Right lobe of liver (tissue), 6 donors: ENCODE measurements around the gene TMED4. TPM values are rescaled to one million over a fixed set of nuclear protein-coding genes. Genes with fewer than 3 reads are reported as not detected.

Experiments used
- ATAC-seq, 4 donors: fragments of 200-7000 bp; cut with Tn5 transposase; one replicate each; pipeline ENCODE4 v1.9.1; 2020; ENCODE audit warnings: mild to moderate bottlenecking in 4 of 4, moderate library complexity in 4 of 4
- DNase-seq, 3 donors: peaks; one replicate each; pipeline ENCODE4 v3.0.0-alpha.2; 2020
- H3K27ac ChIP-seq, 3 donors: fragments of 200-600 bp; one replicate each; pipeline ENCODE4 v1.8.0; 2022
- H3K27me3 ChIP-seq, 2 donors: fragments of 200-600 bp; one replicate each; pipeline ENCODE4 v1.8.0; 2022
- H3K36me3 ChIP-seq, 4 donors: fragments of 200-600 bp; sonication (generic) in 1 of 4; one replicate each; pipeline versions ENCODE4 v1.5.1 to v1.8.0; 2017 to 2022; ENCODE audit warnings: control low read depth in 1 of 4
- H3K4me1 ChIP-seq, 4 donors: fragments of 200-600 bp; sonication (generic) in 1 of 4; one replicate each; pipeline versions ENCODE4 v1.5.1 to v1.8.0; 2017 to 2022; ENCODE audit warnings: control low read depth in 1 of 4
- H3K4me3 ChIP-seq, 3 donors: fragments of 200-600 bp; one replicate each; pipeline ENCODE4 v1.8.0; 2022
- H3K9me3 ChIP-seq, 4 donors: fragments of 200-600 bp; sonication (generic) in 1 of 4; one replicate each; pipeline versions ENCODE4 v1.5.1 to v1.8.0; 2017 to 2022; ENCODE audit warnings: control low read depth in 1 of 4
- CTCF ChIP-seq, 4 donors: fragments of 200-600 bp in 3 of 4; fragments of 450-650 bp in 1 of 4; IDR thresholded peaks; one replicate each; pipeline versions ENCODE4 v1.5.1 to v1.8.0; 2016 to 2022; ENCODE audit warnings: antibody characterized with exemption in 4 of 4, mild to moderate bottlenecking in 2 of 4
- POLR2A ChIP-seq: fragments of 450-650 bp; IDR thresholded peaks from one replicate; pipeline ENCODE4 v1.6.1; 2017; ENCODE audit warnings: antibody characterized with exemption, mild to moderate bottlenecking
- WGBS: methylation state at CpG from one replicate; pipeline ENCODE4 v1.1.6; 2018; ENCODE audit warnings: low coverage, low lambda C conversion rate; ENCODE audit not compliant: insufficient coverage; ENCODE audit errors: missing lambda C conversion rate; 5-methylcytosine and 5-hydroxymethylcytosine counted together
- intact Hi-C, 2 donors: fragments of 100-400 bp; cut with DNase I; formaldehyde crosslinking; loops; one replicate each; pipeline versions ENCODE4 v1.11.2 to v1.14.1; 2022
- total RNA-seq, 6 experiments: library from RNA; depleted of rRNA in 2 of 6; stranded (reverse); fragments of >200 nt in 2 of 6; fragmentation: NEBNext Ultra II Directional in 3 of 6; extraction: Animal tissue kit (Norgen Biotek cat#: 25700) in 3 of 6; gene quantifications; one replicate each; pipeline versions ENCODE4 v1.1.0 to v1.2.4, GENCODE V29; 2016 to 2023
- donor health status: DM: no; HTN: yes; CAD: no.
- donor health status: DM: no; HTN: no; CAD: no.
- donor health status: DM: no; HTN: no; CAD: no.
- donor health status: DM: no; HTN: yes; CAD: no.
- donor health status: DM: no; HTN: yes; CAD: no.

TMED4 gene
- total RNA-seq, 6 experiments from 2014 or later = 32.5 to 91.1 (median 41.7) TPM

- DNase-seq (no peak), ATAC-seq (no peak)
- no peaks in the 10 kb centered on the region for H3K27me3 ChIP-seq
- H3K4me1 ChIP-seq = peaks cover 2 to 20% (median 7%) of the 10 kb centered on the region in 4 donors
- no peak overlapping the region for H3K4me3 ChIP-seq
- 71% methylated on average over 1 of the region's 6 CpGs for WGBS
- TF ChIP-seq CTCF (IDR thresholded peaks at IDR 0.05) (no peak), POLR2A (no peak)
- H3K9me3 ChIP-seq = no peaks in the 10 kb centered on the region
- H3K36me3 ChIP-seq = peaks cover 20 to 84% (median 44%) of the 10 kb centered on the region in 4 donors
- intact Hi-C loops = loop anchor here (10.0 kb wide), 2 partner anchors 73 to 83 kb away; partner anchors contain the start of gene NUDCD3 (in 1 of the 2)
- H3K27ac ChIP-seq = no peak overlapping the region
These were observed 14.1 kb downstream of the TMED4 start for GRCh38 chr7:44567884-44568283.

GRCh38 chr7:44566680-44567079 is 15.4 kb downstream of the TMED4 start:
- H3K27ac ChIP-seq = no peak overlapping the region
- peaks cover 16 to 73% (median 40%) of the 10 kb centered on the region in 4 donors for H3K36me3 ChIP-seq
- H3K9me3 ChIP-seq = no peaks in the 10 kb centered on the region
- no peak overlapping the region for H3K4me3 ChIP-seq
- intact Hi-C loops = loop anchor here (10.0 kb wide), 2 partner anchors 72 to 82 kb away; partner anchors contain the start of gene NUDCD3 (in 1 of the 2)
- ATAC-seq (no peak), DNase-seq (no peak)
- peaks cover 0 to 26% (median 8%) of the 10 kb centered on the region in 4 donors for H3K4me1 ChIP-seq
- WGBS = 92% methylated on average over 5 of the region's 5 CpGs
- TF ChIP-seq CTCF (IDR thresholded peaks at IDR 0.05) (no peak), POLR2A (no peak)
- H3K27me3 ChIP-seq = no peaks in the 10 kb centered on the region

- ATAC-seq (peak in 3 of 4 donors; percentile 5 to 19 (median 7)), DNase-seq (no peak)
- Histone ChIP-seq H3K4me3 (no peak overlapping the region), H3K27me3 (no peaks in the 10 kb centered on the region), H3K36me3 (peaks cover 13 to 66% (median 33%) of the 10 kb centered on the region in 4 donors), H3K4me1 (peaks cover 0 to 30% (median 9%) of the 10 kb centered on the region in 4 donors), H3K9me3 (no peaks in the 10 kb centered on the region), H3K27ac (peak overlapping the region in 1 of 3 donors; percentile 88)
- TF ChIP-seq CTCF (IDR thresholded peaks at IDR 0.05) (no peak), POLR2A (no peak)
- intact Hi-C loops = loop anchor here (10.0 kb wide), 2 partner anchors 71 to 81 kb away; partner anchors contain the start of gene NUDCD3 (in 1 of the 2)
- 61% methylated on average over 5 of the region's 16 CpGs for WGBS
These were observed 16.1 kb downstream of the TMED4 start for GRCh38 chr7:44565795-44566559.

GRCh38 chr7:44565097-44565794 is 16.8 kb downstream of the TMED4 start:
- peak; percentile 75 to 82 (median 79) for DNase-seq
- Histone ChIP-seq H3K27ac (peak overlapping the region in 1 of 3 donors; percentile 88), H3K9me3 (no peaks in the 10 kb centered on the region), H3K4me1 (peaks cover 0 to 30% (median 9%) of the 10 kb centered on the region in 4 donors), H3K36me3 (peaks cover 11 to 59% (median 27%) of the 10 kb centered on the region in 4 donors), H3K27me3 (no peaks in the 10 kb centered on the region), H3K4me3 (no peak overlapping the region)
- TF ChIP-seq CTCF (IDR thresholded peaks at IDR 0.05) = peak; percentile 97 to 99 (median 98)
- no peak for TF ChIP-seq POLR2A
- intact Hi-C loops = loop anchor here (10.0 kb wide), 2 partner anchors 70 to 80 kb away; partner anchors contain the start of gene NUDCD3 (in 1 of the 2)
- WGBS = 56% methylated on average over 5 of the region's 13 CpGs
- peak; percentile 74 to 83 (median 80) for ATAC-seq
